Erythroblast (primary cell): ENCODE results near the gene ZNF423.

ENCODE experiments used
- GATA1 ChIP-seq: IDR thresholded peaks from 2 replicates; pipeline ENCODE4 v1.6.1; 2011; ENCODE audit warnings: low read depth, mild to moderate bottlenecking, control low read depth, low read length, moderate library complexity
- POLR2A ChIP-seq: IDR thresholded peaks from 2 replicates; pipeline ENCODE4 v1.6.1; 2011; ENCODE audit warnings: mild to moderate bottlenecking, low read length

DNA sequence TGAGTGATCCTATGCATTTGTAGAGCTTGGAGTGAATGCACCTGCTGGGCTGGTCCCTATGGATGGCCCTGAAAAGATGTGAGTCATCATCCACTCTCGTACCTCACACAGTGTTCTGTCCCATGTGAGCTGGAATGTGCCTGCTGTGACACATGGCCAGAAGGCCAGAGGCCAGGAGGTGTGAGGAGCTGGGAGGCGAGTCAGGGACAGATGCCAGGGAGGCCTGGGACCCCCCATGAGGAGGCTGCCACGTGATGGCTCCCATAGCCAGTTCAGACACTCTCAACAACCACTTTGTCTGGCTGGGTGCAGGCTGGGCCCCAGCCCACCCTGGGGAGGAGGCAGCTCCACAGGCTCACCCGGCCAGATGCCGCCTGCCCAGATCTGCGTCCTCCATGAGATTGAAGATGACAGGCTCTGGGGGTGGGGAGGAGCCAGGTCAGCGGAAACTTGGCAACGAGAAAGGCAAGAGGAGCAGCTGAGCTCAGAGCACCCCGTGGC lies 313.5 kb downstream of the ZNF423 start:
- TF ChIP-seq POLR2A: no peak
- no peak for TF ChIP-seq GATA1
